Fibroblast of skin of back (primary cell): ENCODE data around the gene SNRNP35. TPM values are rescaled to one million over a fixed set of nuclear protein-coding genes. Genes with fewer than 3 reads are reported as not detected.
"Not testable (repeated sequence)": the region's sequence is repeated elsewhere in the genome, so short reads cannot be mapped to it uniquely, and the experiment has no call there.

Source experiments
- DNase-seq: peaks from one replicate; pipeline ENCODE4 v3.0.0-alpha.2; 2013
- polyA plus RNA-seq, 2 experiments: library from polyadenylated mRNA; unstranded; fragments of 120-200 nt; gene quantifications; one replicate each; pipeline ENCODE4 v1.2.1, GENCODE V29; 2013; ENCODE audit not compliant: insufficient read length in 2 of 2

SNRNP35 gene, protein sequence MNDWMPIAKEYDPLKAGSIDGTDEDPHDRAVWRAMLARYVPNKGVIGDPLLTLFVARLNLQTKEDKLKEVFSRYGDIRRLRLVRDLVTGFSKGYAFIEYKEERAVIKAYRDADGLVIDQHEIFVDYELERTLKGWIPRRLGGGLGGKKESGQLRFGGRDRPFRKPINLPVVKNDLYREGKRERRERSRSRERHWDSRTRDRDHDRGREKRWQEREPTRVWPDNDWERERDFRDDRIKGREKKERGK
- 20.7 TPM for polyA plus RNA-seq (2013, experiment 1 of 2; ENCODE audit: insufficient read length)
- 17.1 TPM for polyA plus RNA-seq (2013, experiment 2 of 2; ENCODE audit: insufficient read length)

DNA sequence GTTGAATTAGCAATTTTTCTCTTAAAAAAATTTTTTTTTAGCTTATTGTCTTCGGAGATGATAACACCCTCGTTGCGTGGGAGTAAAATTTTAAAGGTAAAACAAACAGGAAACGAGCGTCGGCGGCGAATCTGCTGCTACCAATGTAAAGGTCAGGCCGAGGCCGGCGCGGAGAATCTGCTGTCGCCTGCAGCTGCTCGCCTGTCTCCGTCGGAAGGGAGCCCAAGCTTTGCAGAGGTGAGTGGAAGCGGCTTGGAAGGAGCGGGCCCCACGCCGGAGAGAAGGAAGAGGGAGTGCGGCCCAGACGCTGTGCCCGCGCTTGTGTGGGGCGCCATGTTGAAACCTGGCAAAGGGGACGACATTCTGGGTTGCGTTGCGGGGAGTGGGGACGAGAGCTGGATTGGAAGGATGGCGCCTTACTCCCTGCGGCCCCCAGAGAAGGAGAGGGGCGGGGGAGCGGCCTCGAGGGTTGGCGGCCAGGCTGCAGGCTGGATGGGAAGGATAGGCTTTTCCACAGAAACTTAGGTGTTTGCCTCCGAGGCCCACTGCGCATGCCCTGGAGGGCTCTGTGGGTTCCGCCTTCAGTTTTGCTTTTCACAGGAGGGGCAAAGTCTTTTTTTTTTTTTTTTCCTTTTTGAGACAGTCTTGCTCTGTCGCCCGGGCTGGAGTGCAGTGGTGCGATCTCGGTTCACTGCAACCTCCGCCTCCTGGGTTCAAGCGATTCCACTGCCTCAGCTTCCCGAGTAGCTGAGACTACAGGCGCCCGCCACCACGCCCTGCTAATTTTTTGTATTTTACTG lies at the start of gene SNRNP35:
Gene SNRNP35, plus strand, starts transcription at position 160 of the 800 bp plus-strand sequence. CDS start 7,402 bp downstream, outside the sequence.
- peak; percentile 88 for DNase-seq

DNA sequence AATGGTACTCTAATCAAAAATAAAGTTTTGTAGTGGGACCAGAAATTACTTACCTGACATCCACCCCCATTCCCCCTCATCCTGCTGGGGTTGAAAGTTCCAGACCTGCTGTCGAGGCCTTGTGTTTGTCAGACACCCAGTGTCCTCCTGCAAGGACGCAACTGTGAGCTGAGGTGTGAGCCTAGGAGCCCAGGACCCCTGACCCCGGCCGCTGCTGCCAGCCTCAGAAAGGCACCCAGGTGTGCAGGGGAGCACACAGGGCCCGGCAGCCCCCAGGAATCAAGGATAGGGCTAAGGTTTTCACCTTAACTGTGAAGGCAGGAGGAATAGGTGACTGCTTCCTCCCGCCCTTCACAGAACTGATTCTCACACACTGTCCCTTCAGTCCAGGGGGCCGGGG lies 49.3 kb upstream of the SNRNP35 start:
- not testable (repeated sequence) for DNase-seq

DNA sequence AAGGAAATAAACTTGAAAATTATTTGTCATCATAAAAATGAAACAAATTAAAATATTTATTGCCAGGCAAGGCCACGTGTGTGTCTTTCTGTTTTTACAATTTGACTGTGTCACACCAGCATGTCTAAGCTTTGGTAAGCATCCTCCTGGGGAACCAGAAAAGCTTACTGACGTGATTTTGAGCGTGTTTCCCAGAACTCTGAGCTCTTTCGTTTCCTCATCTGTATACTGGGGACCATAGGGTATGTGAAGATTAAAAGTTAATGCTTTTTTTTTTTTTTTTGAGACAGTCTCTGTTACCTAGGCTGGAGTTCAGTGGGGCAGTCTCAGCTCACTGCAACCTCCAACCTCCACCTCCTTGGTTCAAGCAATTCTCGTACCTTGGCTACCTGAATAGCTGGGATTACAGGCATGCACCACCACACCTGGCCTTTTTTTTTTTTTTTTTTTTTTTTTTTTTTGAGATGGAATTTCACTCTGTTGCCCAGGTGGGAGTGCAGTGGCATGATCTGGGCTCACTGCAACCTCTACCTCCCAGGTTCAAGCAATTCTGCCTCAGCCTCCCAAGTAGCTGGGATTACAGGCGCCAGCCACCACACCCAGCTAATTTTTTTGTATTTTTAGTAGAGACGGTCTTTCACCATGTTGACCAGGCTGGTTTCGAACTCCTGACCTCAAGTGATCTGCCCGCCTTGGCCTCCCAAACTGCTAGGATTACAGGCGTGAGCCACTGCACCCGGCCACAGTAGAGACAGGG lies 48.5 kb upstream of the SNRNP35 start:
- not testable (repeated sequence) for DNase-seq

DNA sequence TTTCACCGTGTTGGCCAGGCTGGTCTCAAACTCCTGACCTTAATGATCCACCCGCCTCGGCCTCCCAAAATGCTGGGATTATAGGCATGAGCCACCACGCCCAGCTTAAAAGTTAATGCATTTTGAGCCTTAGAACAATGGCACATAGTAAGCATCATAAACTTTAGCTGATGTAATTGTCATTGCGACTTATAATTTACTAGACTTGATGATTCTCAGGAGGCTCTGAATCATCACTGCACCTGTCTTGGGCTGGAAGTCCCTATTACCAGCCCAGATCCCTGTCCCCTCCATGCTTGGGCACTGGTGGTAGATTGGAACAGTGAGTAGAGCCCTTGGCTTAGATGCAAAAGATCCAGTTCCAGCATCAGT lies 47.9 kb upstream of the SNRNP35 start:
- no peak for DNase-seq

DNA sequence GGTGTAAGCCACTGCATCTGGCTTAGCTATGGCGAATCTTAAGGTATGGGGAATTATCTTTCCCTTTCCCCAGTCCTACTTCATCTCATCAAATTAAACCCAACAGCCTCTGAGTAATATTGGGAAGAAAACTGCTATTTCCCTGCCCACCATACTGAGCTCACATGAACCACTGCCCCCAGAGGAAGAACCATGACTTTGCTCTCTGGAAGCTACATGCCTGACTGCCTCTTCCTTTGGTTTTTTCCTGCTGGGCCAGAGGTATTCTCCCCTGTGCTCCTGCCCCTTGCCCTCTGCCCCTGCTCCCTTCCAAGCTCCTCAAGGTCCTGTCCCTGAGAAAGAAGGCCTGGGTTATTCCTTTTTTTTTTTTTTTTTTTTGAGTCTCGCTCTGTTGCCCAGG lies 36.6 kb upstream of the SNRNP35 start:
- no peak for DNase-seq

DNA sequence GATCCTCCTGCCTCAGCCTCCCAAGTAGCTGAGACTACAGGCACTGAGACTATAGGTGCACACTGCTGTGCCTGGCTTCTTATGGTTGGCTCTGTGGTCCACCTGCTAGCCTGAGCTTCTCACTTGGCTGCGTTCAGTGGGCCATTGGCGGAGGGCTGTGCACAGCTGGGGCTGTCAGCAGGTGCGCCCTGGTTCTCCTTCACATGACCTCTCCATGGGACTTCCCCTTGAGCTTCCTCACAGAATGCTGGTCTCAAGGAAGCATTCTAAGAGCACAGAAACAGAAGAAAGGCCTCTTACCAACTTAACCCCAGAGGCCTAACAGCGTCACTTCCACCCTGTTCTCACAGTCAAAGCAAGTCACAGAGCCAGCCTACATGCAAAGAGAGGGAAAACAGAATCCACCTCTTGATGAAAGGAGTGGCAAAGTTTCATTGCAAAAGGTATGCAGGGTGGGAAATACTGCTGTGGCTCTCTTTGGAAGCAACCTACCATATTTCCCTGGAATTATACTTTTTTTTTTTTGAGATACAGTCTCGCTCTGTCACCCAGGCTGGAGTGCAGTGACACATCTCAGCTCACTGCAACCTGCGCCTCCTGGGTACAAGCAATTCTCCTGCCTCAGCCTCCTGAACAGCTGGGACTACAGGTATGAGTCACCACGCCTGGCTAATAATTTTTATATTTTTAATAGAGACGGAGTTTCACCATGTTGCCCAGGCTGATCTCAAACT lies 30.7 kb upstream of the SNRNP35 start:
- DNase-seq, result no peak

DNA sequence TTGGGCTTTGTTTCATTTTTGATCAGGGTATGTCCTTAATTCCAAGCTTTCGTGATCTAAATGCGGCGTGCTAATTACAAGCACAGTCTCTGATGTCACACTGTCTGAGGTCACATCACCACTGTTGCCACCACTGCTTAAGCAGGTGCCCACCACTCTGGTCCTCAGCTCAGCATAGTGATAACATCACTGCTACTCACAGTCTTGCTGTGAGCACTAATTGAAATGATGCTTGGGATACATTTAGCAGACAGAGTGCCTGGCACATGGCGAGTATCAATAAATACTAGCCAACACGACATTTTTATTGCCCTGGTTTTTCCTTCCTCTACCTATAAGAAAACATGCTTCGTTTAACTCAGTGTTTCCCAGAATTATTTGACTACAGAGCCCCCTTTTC lies 29.3 kb upstream of the SNRNP35 start:
- no peak for DNase-seq

DNA sequence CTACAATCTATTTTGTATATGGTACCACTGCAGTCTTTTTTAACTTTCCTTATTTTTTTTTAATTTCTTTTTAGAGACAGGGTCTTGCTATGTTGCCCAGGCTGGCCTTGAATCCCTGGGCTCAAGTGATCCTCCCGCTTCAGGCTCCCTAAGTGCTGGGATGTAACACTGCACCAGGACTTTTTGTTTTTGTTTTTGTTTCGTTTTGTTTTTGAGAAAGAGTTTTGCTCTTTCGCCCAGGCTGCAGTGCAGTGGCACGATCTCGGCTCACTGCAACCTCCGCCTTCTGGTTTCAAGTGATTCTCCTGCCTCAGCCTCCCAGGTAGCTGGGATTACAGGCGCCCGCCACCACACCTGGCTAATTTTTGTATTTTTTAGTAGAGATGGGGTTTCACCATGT lies 28.8 kb upstream of the SNRNP35 start:
- DNase-seq, result not testable (repeated sequence)

DNA sequence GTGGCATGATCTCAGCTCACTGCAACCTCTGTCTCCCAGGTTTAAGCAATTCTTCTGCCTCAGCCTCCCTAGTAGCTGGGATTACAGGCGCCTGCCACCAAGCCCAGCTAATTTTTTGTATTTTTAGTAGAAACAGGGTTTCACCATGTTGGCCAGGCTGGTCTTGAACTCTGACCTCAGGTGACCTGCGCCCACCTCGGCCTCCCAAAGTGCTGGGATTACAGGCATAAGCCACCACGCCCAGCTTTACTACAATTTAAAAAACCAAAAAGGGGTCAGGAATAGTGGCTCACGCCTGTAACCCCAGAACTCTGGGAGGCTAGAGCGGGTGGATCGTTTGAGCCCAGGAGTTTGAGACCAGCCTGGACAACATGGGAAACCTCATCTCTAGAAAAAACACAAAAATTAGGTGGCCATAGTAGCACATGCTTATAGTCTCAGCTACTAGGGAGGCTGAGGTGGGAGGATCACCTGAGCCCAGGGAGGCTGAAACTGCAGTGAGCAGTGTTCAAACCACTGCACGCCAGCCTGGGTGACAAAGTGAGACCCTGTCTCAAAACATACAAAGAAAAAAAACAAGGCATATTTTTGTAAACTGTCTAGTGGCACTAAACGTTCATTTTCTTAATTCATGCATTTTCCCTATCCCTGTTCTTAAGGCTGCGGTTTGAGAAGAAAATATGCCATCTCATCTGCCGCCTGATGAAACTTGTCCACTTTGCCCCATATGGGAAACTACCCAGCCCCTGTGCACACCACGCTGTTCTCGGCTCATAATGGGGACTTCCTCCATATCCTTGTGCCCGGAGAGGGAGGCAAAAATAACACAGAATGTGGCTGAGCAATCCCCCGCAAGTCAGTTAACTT lies 25.8 kb upstream of the SNRNP35 start:
- DNase-seq, result not testable (repeated sequence)

DNA sequence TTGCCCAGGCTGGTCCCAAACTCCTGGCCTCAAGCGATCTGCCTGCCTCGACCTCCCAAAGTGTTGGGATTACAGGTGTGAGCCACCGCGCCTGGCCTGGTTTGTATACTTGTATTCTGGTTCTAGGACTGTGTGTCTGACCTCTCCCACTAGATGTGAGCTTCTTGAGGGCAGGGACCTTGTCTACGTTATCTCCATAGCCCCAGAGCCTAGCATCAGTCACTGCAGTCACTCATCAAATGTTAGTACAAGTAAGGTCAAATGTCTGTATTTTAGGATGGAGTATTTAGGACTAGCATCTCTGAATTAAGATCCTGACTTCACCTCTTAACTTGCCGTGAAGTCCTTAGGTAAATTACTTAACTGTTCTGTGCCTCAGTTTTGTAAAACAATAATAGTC lies 24.3 kb upstream of the SNRNP35 start:
- DNase-seq, result no peak

DNA sequence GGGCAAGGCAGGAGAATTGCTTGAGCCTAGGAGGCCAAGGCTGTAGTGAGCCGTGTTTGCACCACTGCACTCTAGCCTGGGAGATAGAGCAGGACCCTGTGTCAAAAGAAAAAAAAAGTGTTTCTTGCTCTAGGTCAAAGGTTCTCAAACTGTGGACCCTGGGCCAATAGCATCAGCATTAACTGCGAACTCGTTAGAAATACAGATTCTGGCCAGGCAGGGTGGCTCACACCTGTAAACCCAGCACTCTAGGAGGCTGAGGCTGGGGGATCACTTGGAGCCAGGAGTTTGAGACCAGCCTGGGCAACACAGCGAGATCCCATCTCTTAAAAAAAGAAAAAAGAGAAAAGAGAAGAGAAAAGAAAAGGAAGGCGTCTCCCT lies 22.3 kb upstream of the SNRNP35 start:
- DNase-seq, result no peak

DNA sequence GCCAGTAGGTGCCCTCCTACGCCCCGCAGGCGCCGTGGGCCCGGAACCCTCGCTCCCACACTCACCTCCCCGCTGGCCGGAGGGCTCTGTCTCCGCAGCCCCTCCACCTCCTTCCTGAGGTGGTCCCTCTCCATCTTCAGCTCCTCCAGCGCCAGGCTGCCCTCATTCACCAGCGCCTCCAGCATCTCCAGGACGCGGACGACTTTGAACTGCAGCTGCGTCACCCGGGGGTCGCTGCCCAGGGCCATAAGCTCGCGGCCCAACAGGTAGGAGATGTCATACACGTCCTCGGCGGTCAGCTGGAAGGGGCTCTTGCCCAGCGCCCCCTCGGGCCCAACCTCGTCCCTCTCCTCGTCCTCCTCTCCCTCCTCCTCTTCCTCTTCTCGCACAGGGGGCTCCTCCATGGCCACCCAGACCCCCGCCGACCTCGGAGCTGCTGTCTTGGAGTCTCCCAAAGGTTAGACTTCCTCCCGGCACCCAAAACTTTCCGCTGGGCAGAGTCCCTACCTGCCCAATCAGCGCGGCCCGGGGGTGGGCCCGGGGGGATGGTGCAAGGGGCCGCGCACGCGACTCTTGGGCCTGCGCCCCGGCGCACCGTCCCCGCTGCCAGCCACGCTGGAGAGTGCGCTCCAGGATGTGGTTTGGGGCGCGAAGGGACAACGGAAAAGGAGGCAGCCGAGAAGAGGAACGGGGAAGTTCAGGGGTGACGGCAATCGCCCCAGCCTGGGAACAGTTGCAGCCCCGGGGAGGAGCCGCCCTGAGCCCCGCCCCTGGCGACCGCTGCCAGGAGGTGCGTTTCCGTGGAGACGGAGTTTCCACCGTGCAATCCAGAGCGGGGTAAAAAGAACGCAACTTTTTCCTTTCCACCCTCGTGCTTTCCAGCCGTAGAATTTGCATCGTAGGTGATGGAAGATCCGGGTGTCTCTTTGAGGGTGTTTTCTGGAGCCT lies 21.6 kb upstream of the SNRNP35 start, which contains the start of gene RILPL2:
Gene RILPL2, minus strand, starts transcription at position 668 of the 948 bp plus-strand sequence. Its CDS starts 264 bp downstream, at position 404.
- peak; percentile 79 for DNase-seq

DNA sequence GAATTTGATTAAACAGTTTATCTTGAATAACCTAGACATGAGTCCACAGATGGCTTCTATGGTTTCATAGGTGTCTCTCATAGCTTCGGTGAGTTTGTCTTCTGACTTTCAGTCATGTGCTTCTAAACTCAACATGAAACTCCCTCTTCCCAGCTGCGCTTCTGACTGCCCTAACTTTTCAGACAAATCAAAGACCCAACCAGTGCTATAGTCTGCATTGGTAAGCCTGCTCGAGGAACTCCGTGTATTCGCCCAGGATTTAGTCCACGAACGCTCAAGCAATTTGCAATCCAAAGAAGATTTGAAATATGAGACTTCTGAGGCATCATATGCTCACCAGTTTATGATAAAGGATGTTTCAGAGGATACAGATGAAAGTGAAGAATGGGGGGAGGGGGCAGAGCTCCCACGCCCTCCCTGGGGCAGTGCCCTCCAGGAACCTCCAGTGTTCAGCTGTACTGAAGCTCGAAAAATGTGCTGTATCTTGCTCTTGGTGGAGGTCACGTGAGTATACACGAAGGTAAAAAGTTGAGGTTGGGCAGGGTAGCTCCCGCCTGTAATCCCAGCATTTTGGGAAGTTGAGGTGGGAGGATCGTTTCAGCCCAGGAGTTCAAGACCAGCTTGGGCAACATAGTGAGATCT lies 16.3 kb upstream of the SNRNP35 start:
- no peak for DNase-seq

DNA sequence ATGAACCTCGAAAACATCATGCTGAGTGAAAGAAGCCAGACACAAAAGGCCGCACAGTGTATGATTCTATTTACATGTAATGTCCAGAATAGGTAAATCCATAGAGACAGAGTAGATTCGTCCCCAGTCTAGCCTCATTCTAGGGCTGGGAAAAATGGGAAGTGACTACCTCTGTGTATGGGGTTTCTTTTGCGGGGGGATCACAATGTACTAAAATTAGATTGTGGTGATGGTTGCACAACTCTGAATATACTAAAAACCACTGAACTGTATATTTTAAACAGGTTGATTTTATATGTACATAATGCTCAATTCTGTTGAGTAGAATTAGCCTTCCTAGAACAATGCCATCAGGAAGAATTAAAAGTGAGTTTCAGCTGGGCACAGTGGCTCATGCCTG lies 15.2 kb upstream of the SNRNP35 start:
- DNase-seq, result no peak

DNA sequence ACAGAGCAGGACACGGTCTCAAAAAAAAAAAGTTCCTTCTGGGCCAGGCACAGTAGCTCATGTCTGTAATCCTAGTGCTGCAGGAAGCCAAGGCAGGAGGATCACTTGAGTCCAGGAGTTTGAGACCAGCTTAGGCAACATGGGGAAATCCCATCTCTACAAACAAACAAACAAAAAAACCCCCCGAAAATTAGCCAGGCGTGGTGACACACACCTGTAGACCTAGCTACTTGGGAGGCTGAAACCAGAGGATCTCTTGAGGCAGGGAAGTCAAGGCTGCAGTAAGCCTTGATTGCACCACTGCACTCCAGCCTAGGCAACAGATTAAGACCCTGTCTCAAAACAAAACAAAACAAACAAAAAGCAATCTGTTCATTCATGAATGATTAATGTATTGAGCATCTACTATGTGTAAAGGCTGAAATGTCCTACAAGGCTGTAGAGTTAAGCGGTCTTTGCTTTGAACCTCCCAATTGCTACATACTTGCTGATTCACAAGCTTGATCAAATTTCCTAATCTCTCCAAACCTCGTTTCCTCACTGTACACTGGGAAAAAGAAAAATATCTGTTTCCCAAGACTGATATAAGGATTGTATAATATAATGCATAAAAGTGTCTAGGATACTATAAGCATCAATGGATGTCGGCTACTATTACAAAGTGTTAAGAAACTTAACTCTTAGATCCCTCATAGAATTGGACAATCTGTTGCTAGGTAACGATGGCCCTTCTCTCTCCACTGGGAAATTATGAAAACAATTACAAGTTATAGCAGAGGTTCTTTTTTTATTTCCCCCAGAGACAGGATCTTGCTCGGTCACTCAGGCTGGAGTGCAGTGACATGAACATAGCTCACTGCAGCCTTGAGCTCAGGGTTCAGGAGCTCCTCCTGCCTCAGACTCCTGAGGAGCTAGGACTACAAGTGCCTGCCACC lies 13.6 kb upstream of the SNRNP35 start:
- peak; percentile 22 for DNase-seq

DNA sequence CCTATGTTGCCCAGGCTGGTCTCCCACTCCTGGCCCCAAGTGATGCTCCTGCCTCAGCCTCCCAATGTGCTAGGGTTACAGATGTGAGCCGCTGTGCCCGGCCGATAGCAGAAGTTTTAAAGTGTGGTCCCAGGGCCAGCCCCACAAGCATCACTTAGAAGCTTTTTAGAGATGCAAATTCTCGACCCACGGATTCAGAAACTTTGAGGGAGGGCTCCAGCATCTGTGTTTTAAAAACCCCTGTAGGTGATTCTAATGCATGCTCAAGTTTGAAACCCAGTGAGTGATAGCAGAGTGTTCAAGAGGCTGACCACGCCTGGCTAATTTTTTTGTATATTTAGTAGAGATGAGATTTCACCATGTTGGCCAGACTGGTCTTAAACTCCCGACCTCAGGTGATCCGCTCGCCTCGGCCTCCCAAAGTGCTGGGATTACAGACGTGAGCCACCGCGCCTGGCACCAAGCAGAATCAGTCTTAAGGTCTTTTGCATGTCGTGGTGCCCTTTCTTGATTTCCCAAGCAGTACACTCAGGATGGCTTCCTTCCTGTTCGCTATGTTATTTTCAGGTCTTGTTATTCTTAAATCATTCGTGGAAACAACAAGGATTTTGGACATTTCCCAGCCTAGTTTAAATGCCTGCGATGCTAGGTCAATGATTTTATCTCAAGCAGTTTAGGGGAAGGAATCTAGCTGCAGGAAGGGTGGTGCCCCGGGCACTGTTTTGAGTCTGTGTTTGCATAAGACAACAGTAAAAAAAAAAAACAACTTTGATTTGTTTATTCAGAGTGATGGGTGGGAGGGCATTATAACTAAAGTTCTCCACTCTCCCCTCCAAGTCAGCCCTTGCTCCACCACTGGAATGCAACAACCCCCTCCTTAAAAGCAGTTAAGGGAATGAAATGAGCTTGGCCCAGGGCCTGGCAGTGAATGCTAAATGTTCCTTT lies 12.3 kb upstream of the SNRNP35 start:
- DNase-seq, result peak; percentile 38

DNA sequence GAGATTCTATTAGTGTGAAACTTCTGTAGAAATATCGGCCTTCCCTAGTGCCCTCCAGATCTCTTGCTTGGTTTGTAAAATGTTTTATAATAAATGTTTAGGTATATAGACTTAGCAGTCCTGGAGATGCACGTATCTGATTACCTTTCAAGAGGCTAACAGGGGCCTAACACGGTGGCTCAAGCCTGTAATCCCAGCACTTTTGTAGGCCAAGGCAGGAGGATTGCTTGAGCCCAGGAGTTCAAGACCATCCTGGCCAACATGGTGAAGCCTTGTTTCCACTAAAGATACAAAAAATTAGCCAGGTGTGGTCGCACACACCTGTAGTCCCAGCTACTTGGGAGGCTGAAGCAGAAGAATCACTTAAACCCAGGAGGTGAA lies 11.6 kb upstream of the SNRNP35 start:
- no peak for DNase-seq
